ENCODE results near the gene AGFG1. TPM values are rescaled to one million over a fixed set of nuclear protein-coding genes. Genes with fewer than 3 reads are reported as not detected.

Gene AGFG1
- total RNA-seq, 1 experiment from 2014 or later = 81.3 TPM

- TF ChIP-seq PREB (CRISPR knock-in tag; IDR thresholded peaks at IDR 0.05; ENCODE audit: borderline replicate concordance) = no peak
Measured at GRCh38 chr2:227504700-227505099, 32.7 kb downstream of the AGFG1 start (continued).

GRCh38 chr2:227506456-227506855, 34.5 kb downstream of the AGFG1 start:
- TF ChIP-seq ZNF232 (CRISPR knock-in tag; IDR thresholded peaks at IDR 0.05) (no peak), ATF3 (CRISPR knock-in tag; conservative IDR thresholded peaks at IDR 0.05) (no peak), ZBTB21 (CRISPR knock-in tag; IDR thresholded peaks at IDR 0.05; ENCODE audit: borderline replicate concordance) (no peak), JAZF1 (CRISPR knock-in tag; IDR thresholded peaks at IDR 0.05) (no peak), ATF1 (CRISPR knock-in tag; IDR thresholded peaks at IDR 0.05) (no peak), ZNF396 (CRISPR knock-in tag; IDR thresholded peaks at IDR 0.05; ENCODE audit: borderline replicate concordance) (no peak), HMGXB4 (CRISPR knock-in tag; IDR thresholded peaks at IDR 0.05) (no peak), SOX15 (CRISPR knock-in tag; IDR thresholded peaks at IDR 0.05) (no peak), OVOL2 (CRISPR knock-in tag; IDR thresholded peaks at IDR 0.05; ENCODE audit: borderline replicate concordance) (no peak), ZNF219 (CRISPR knock-in tag; IDR thresholded peaks at IDR 0.05; ENCODE audit: borderline replicate concordance) (no peak), EMX1 (CRISPR knock-in tag; IDR thresholded peaks at IDR 0.05) (no peak)
- Mint-ChIP-seq H3K27me3 (ENCODE audit: low read depth) (no peaks in the 10 kb centered on the region), H3K36me3 (peaks cover 5% of the 10 kb centered on the region), H3K27ac (peak overlapping the region; percentile 55; the same call in 1 of the 2 replicates), H3K4me1 (peaks cover 63% of the 10 kb centered on the region), H3K9me3 (no peaks in the 10 kb centered on the region), H3K4me3 (no peak overlapping the region)
- ChIA-PET CTCF (interaction anchor here (0.6 kb wide), 1 partner anchor 268 kb away, joined by 3 read pairs; no protein-coding TSS in a partner anchor), POLR2A (no interaction called here)
- ATAC-seq = no peak
- no peak for DNase-seq (ENCODE audit: low spot score)

- TF ChIP-seq EMX1 (CRISPR knock-in tag; IDR thresholded peaks at IDR 0.05) = no peak
- TF ChIP-seq USF1 (CRISPR knock-in tag; IDR thresholded peaks at IDR 0.05) = no peak
- ChIA-PET POLR2A (interaction anchor here (0.6 to 0.7 kb wide), 2 partner anchors 12 to 63 kb away, joined by 3 to 4 read pairs; no protein-coding TSS in a partner anchor), CTCF (interaction anchor here (1.6 kb wide), 1 partner anchor 258 kb away, joined by 3 read pairs; no protein-coding TSS in a partner anchor)
- Mint-ChIP-seq H3K27me3 (ENCODE audit: low read depth) (no peaks in the 10 kb centered on the region), H3K9me3 (no peaks in the 10 kb centered on the region), H3K27ac (peak overlapping the region; percentile 37; the same call in 1 of the 2 replicates), H3K4me1 (peaks cover 78% of the 10 kb centered on the region), H3K36me3 (no peaks in the 10 kb centered on the region), H3K4me3 (no peak overlapping the region)
- DNase-seq (ENCODE audit: low spot score) (no peak), ATAC-seq (0 out of 2 replicates have a peak, but pooled peaks have one; percentile 19)
Measured at GRCh38 chr2:227507963-227508362, 36.0 kb downstream of the AGFG1 start.

- H3K9me3 Mint-ChIP-seq = no peaks in the 10 kb centered on the region
- no peaks in the 10 kb centered on the region for H3K27me3 Mint-ChIP-seq (ENCODE audit: low read depth)
- TF ChIP-seq ZNF263 (CRISPR knock-in tag; IDR thresholded peaks at IDR 0.05; ENCODE audit: low read depth) (no peak), TEAD1 (CRISPR knock-in tag; IDR thresholded peaks at IDR 0.05) (no peak), ETV6 (CRISPR knock-in tag; IDR thresholded peaks at IDR 0.05) (no peak), CBFB (CRISPR knock-in tag; IDR thresholded peaks at IDR 0.05; ENCODE audit: low read depth) (no peak), E2F4 (CRISPR knock-in tag; IDR thresholded peaks at IDR 0.05; ENCODE audit: borderline replicate concordance, low read depth) (no peak), JAZF1 (CRISPR knock-in tag; IDR thresholded peaks at IDR 0.05) (no peak), ZNF138 (CRISPR knock-in tag; conservative IDR thresholded peaks at IDR 0.05) (no peak)
- no peaks in the 10 kb centered on the region for H3K36me3 Mint-ChIP-seq
- ChIA-PET POLR2A (no interaction called here), CTCF (no interaction called here)
- H3K27ac Mint-ChIP-seq = peak overlapping the region; percentile 44; the same call in 1 of the 2 replicates
- DNase-seq (ENCODE audit: low spot score) (no peak), ATAC-seq (no peak)
- H3K4me3 Mint-ChIP-seq = no peak overlapping the region
- peaks cover 80% of the 10 kb centered on the region for H3K4me1 Mint-ChIP-seq
Measured at GRCh38 chr2:227509076-227509475, 37.1 kb downstream of the AGFG1 start.
